ENCODE measurements around the gene CBLB.
A peak's percentile ranks its signal among the peaks of the same experiment; 100 is the strongest.

The CBLB gene

DNA sequence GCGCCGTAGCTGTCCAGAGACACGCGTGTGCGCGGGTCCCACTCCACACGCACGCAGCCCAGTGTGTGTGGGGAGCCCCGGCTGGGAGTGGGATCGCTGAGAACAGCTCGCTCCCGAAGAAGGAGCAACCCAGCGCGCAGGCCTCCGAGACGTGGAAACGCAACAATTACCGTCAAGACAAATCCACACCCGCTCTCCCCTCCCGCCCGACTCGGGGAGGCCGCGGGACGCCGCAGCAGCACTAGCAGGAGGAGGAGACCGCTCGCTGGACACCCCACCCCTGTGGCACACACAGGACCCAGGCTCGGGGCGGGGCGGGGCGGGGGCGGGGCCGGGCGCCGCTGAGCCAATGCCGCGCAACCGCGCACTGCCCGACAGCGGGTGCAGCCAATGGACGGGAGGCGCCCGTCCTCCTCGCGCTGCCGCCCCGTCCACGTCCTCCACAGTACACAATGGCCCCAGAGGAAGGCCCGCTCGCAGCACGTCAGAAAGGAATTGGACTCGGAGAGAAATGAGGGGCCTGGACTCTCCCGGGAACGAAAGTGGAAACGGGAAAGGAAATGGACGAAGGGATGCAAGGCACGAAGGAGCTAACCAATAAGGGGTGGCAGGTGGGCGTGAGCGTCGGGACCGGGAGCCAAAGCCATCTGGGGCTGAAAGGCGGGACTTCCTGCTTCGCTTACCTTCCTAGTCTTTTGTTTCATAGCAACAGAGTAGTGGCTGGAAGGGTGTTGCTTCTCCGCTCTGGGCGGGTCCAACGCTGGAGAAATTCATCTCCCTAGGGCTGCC is at the start of gene CBLB:
Gene CBLB (minus strand): TSS at position 271 of the 789 bp plus-strand sequence. CDS start 1,435 bp downstream, outside the sequence.
- peak; percentile 78 for DNase-seq (ENCODE audit: low read depth)

DNA sequence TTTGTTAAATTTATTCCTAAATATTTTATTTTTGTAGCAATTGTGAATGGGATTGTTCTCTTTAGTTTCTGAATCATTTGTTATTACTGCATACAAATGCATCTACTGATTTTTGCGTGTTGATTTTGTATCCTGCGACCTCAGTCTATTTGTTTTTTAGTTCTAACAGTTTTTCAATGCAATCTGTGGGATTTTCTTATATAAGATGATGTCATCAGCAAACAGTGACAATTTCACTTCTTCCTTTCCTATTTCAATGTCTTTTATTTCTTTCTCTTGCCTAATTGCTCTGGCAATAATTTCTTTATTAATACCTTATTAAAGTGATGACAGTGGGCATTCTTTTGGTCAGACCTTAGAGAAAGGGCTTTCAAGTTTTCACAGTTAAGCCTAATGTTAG is 48.0 kb upstream of the CBLB start:
- no peak for DNase-seq (ENCODE audit: low read depth)

DNA sequence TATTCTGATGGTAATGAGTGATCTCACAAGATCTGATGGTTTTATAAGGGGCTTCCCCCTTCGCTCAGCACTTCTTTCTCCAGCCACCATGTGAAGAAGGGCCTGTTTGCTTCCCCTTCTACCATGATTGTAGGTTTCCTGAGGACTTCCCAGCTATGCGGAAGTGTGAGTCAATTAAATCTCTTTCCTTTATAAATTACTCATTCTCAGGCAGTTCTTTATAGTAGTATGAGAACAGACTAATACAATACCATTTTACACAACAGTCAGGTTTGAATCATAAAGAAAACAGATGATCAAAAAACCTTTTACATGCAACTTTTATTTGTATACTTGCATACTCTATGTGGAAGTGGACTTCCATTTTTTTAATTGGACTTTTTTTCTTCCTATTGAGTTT is 46.7 kb upstream of the CBLB start:
- no peak for DNase-seq (ENCODE audit: low read depth)

DNA sequence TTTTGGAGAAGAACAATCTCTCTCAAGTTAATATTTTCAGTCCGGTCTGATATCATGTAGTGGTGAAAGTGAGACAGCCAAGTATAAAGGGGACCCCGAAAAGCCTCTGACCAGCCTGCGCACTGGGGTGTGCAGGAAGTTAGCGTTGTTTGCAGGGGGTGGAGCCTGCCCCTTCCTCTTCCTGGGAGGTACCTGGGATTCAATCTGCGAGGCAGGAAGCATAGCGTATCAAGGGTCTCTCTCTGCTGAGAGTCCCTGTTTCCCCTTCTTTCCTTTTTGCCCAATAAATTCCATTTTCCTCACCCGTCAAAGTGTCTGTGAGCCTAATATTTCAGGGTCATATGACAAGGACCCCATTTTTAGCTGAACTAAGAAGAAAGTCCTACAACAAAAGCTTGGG is 44.8 kb upstream of the CBLB start:
- no peak for DNase-seq (ENCODE audit: low read depth)

DNA sequence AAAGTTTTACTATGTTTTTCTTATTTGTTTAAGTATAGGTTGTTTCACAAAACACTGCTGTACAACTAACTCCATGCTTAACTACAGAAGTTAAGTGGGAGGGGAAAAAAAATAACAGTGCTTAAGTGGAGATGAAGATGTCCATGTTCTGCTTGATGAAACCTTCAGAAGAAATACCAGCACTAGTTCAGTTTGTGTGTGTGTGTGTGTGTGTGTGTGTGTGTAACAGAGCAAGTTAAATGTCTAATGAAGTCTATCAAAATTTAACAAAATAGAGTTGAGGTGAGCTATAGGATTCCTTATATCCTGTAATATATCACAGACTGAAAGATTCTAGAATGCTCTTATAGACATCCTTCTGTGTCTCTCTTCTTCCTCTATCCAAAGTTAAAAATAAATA is 44.1 kb upstream of the CBLB start:
- DNase-seq (ENCODE audit: low read depth), result no peak

DNA sequence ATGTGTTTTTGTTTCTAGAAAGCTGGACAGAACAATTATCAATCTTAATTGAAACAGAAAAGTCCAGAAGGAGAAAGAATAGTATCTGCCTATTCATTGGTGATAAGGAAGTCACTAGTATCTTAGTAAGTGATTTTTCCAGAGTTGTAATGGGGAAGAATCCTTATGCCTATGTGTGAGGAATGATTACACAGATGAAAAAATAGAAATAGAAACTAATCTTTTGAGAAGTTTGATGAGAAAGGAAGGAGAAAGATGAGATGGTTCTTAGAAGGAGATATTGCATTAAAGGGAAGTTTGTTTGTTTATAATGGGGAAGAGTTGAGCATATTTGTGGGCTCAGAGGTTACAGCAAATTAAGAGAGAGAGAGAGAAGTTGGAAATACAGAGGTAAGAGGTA is 42.7 kb upstream of the CBLB start:
- no peak for DNase-seq (ENCODE audit: low read depth)

DNA sequence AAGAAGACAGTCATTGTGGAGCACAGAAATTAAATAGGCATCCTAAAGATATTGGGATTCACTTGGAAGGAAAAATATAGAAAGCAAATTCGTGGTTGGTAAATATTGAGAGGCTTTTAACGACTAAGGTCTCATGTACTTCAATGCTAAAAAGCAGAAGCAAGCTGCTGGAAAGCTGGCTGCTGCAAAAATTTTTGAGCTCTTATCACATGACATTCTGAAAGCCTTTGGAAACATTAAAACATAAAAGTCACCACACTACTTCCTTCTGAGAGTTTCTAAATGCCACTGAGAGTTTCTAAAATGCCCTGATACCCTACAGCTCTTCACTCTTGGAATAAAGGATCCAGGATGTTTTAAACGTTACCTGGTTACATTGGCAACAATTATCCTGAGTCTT is 39.0 kb upstream of the CBLB start:
- DNase-seq (ENCODE audit: low read depth), result no peak

DNA sequence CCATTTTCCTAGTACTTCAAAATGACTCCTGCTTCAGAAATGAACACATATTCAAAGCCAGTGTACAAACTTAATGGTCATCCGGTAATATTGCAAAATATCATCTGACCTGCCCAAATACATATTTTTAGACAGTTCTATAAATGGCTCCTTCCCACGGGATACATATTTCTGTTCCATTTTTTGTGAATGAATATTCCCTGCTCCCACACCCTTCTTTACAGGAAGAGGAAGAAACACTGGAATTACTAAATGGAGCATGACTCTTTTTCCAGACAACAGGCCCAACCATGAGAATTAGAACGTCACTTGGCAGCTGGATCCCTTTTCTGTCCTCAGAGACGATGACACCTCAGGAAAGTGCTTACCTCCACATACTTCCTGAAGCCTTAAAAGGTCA is 38.0 kb upstream of the CBLB start:
- no peak for DNase-seq (ENCODE audit: low read depth)

DNA sequence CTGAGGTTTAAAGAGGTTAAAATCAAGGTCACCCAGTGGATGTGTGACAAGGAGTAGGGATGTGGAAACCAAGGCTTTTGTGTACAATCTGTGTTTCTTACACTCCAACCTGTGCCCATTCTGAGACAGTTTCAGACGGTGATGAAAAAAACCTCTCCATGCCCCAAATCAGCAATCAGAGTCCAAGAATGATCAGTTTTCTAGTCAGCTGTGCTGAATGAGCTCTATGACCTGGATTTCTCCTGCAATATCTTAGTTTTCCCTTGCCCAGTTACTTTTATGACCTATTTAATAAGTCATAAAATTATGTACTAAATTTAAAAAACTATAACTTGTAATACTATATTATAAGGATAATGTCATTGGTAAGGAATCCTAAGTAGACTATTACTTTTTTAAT is 37.5 kb upstream of the CBLB start:
- DNase-seq (ENCODE audit: low read depth), result no peak

DNA sequence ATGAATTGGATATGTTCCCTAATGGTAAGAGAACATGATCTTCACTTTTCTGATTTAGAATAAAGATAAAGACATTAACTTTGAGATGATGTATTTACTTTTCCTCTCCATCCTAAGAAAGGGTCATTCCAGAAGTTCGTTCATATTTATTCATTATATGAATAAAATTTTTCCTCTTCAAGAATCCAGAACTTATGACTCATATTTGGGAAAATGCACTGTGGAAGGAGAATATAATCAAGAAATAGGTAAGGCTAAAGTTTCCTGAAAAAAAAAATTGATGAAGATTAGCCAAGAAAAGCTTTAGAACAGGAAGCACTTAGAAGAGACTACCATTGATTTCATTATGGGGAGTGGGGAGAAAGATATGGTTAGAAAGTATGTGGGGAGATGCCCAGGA is 36.5 kb upstream of the CBLB start:
- DNase-seq (ENCODE audit: low read depth), result no peak

DNA sequence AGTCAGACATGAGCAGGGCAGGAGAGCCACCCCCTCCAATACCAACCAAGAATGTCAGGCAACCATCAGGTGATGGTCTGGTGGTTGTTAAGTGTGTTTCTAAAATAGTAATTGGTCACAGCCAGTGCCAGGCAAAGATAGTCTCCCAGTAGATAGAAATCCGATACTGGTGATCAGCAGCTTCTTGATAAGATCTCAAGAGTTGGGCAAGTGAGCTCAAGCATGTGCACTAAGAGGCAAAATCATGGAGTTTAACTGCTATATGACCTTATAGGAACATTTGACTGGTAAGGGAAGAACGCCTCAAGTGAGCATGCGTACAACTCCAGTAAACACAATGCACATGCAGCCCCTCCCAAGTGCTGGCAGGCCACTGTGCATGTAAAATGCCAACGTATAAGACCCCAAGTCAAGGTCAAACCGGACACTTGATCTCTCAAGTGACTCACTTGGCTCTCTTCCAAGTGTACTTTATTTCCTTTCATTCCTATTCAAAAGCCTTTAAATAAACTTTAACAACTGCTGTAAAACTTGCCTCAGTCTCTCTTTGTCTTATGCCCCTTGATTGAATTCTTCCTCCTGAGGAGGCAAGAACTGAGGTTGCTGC is 36.0 kb upstream of the CBLB start:
- DNase-seq (ENCODE audit: low read depth), result no peak

DNA sequence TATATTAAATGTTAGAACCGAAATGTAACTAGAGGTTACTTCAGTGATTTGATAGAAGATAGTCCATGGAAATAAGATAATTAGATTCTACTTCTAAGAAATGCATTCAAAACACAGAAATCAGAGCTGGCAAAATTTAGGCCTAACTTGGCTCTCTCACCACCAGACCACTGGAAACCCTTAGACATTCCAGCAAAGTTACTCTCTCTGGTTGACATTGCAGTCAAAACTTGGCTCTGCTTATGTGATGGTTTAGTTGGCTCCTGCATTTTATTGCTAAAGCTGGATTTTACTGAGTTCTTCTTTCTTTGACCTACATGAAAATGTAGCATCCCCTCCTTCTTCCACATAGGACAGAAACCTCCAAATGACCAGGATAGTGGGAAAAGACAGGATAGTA is 35.4 kb upstream of the CBLB start:
- DNase-seq (ENCODE audit: low read depth), result no peak

DNA sequence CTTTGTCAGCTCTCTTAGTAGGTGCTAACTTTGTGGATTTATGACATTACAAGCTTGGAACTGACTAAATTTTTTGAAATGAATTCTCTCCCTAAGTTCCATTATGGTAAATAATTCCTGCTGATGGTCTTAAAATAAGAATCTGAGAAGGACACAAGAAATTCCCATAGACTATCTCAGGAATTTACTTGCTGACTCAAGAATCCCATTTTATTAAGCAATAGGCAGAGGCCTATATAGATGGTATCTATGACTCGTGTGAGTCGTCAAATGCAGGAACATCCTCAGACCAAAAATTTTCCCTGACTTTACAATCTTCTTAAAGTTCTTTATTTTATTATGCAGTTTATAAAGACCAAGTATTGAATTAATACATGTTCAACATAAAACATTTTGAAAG is 30.7 kb upstream of the CBLB start:
- DNase-seq (ENCODE audit: low read depth), result no peak

DNA sequence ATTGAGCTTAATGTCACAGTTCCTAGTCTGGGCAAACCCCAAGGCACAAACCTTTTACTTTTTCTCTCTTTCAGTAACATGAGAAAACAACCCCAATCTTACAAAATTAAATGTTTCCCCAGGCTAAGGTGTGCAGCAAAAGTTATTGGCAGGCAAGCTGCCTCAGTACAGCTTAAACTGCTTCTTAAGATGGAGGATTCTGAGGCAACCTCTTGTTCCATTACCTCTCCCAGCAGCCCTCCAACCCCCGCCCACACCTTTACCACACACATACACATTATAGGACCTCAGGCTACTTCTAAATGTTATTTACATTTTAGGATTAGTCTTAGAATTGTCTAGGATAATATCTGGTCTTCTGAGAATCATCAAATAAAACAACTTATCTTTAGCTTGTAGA is 22.3 kb upstream of the CBLB start:
- DNase-seq (ENCODE audit: low read depth), result no peak

DNA sequence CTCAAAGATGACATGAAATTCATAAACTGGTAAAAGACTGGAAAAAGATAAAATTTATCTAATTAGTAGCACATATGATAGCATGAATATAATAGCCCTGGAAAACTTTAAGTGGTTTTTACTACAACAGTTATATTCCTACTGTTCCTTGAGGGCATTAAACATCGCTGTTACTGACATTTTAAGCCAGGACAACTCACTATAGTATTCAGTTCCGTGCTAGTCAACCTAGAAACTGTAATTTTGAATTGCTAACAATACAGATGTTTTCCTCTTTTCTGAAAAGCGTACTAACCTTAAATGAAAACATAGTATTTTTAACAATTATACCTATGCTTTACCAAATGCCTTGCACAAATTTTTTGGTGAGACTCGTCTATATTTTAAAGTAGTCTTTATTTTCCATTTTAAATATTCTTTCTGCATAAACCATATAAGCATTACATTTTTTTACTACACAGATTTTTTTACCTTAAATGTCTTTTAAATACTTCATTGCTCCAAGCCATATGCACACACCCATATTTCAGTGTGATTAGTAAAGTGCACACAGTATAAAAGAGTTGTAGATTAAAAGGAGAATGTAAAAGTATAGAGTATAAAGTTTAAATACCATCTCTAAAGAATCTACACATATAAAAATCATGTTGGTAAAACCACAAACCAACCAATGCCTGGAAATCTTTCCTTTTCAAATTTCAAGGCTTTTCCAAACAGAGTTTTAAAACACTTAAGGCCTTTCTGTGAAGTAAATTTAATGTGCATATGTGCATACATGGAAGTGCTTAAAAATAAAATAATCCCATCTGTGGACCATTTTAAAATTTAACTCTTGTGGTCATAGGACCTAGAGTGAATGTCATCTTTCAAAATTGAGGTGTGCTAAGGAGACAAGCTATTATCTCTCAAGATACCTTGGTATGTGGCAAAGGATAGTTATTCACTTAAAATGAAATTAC is 20.1 kb upstream of the CBLB start:
- no peak for DNase-seq (ENCODE audit: low read depth)

DNA sequence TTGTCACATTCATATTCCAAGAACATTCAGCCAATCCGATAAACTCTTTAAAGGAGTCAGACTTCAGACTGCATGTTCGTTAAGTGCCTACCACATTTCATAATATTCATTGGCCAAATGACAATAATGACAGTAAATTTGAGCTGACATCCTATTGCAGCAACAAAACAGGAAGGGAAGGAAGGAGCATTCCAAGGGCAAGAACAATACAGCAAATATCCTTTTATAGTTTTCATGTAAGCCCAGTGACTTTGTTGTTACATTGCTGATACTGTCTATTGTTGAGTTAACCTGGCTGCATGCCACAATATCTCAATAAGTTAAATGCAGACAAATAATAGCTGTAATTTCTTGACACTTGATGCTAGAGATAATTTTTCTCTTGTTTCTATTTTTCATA is 16.4 kb upstream of the CBLB start:
- DNase-seq (ENCODE audit: low read depth), result no peak

DNA sequence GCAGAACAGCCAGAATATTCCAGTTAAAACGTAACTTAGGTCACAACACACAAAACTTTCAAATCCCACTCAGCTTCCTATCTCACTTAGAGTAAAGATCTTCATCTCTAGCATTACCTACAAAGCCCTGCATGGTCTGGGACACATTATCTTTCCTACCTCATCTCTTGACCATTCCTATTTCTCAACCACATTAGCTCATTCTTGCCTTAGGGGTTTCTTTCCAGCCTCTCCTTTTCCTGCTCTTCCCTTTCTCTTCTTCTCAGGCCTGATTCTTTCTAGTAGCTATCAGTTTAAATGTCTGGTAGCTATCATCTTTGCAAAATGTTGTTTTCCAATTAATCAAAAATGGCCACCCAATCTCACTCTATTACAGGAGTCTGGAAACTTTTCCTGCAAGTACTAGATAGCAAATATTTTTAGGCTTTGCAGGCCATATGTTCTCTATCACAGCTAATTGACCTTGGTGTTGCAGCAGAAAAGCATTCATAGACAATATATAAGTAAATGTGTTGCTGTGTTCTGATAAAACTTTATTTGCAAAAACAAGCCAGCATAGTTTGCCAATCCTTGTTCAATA is 15.1 kb upstream of the CBLB start:
- no peak for DNase-seq (ENCODE audit: low read depth)

DNA sequence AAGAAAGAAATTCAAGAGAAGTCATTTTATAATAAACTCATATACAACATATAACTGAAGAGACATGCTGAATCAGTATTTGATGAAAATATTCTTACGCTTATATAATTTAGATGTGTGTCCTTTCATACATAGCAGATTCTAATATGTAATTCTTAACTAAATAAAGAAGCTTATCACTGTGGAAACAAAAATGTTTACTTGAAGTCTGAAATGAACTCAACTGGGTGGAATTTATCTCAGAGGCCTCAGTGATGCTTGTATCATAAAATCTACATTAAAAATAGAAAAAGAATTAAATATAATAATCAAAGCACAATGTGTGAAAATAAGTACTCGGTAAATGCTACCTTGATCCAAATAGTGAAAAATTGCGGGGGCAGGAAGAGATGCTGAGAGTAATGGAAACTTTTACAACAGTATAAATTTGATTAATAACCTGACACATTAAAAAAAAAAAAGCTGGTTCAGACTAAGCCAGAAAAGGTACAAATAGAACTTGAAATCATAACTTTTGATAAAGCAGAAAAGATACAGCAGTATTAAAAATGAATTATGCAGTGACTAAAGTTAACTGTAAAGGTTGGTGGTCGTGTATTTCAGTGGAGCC is 12.0 kb upstream of the CBLB start:
- no peak for DNase-seq (ENCODE audit: low read depth)

DNA sequence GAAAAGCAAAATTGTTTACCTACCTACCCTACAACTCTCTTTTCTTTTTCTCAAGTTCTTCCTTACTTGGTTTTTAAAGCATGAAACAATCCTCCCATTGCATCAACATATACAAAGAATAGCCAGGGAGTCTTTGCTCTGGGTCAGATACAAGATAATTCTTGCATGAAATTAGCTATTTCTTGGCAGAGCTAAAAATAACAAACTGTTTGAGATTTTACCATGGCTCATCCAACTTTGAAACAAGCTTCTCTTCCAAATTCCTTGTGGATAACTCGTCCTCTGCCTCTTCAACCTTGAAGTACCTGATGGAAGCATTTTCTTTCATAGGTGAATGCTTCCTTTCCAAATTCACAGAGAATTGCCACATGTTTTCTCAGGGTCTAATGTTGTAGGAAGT is 9.2 kb upstream of the CBLB start:
- no peak for DNase-seq (ENCODE audit: low read depth)

DNA sequence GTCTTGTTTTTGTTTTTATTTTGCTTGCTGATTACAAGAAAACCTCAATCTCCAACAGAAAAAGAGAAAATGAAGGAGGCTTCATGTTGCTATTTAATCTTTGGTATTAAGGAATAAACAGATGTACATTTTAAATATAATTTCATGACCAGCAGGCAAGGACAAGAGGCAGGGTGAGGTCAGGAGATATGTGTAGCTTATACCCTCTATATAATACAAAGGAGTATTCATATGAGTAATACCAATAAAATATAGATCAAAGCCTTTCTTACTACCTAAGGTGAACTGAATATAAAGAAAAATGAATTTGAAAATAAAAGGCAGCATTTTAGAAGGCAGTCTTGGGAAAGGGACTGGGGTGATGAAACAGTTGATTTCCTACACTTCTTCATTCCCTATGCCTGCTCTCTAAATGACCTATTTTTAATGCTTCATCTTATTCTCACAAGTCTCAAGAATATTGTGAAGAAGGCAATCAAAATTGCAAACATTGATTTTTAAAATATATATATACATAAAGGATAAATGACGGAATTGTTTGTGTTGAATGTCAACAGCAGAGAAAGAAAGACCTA is 8.6 kb upstream of the CBLB start:
- no peak for DNase-seq (ENCODE audit: low read depth)

DNA sequence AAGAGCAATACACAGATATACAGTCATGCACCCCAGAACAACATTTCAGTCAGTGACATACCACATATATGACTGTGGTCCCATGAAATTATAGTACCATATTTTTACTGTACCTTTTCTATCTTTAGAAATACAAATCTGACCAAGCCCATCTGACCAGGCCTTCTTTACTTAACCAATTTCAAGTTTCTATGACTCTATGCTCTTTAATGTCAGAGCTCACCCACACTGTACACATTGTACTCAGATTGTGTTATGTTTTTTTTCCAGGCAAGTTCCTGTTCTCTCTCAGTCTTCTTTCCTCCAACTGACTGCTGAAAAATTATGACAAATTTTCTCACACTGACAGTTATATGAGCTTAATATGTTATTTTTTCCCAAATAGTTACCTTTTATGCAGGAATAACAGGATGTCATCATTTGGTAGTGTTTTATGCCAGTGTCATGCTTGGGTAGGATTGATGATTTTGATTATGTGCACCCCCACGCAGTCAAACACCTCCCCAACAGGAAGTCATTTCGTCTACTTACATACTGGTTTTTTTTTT is 8.0 kb upstream of the CBLB start:
- DNase-seq (ENCODE audit: low read depth), result no peak
